Transverse colon (tissue), 4 donors: Measurements from ENCODE around the gene SHC4. TPM values are rescaled to one million over a fixed set of nuclear protein-coding genes. Genes with fewer than 3 reads are reported as not detected.
A peak's percentile ranks its signal among the peaks of the same experiment; 100 is the strongest.

Source experiments
- DNase-seq: peaks from one replicate; pipeline ENCODE4 v3.0.0-alpha.2; 2019
- H3K27ac ChIP-seq, 4 donors: fragments of 200-600 bp; sonication (generic); 2 replicates each; pipeline ENCODE4 v1.5.1; 2016 to 2018; ENCODE audit warnings: inconsistent platforms in 4 of 4
- H3K27me3 ChIP-seq: fragments of 200-600 bp; sonication (generic); 2 replicates; pipeline ENCODE4 v1.5.1; 2017; ENCODE audit warnings: inconsistent platforms
- H3K36me3 ChIP-seq, 4 donors: fragments of 200-600 bp; sonication (generic); 2 replicates each; pipeline ENCODE4 v1.5.1; 2017 to 2019; ENCODE audit warnings: inconsistent platforms in 4 of 4
- H3K4me1 ChIP-seq, 4 donors: fragments of 200-600 bp; sonication (generic); 2 replicates each; pipeline ENCODE4 v1.5.1; 2017 to 2020; ENCODE audit warnings: inconsistent platforms in 4 of 4
- H3K4me3 ChIP-seq, 4 donors: fragments of 200-600 bp; sonication (generic); 1 replicate in 1 of 4; 2 replicates in 3 of 4; pipeline versions ENCODE4 v1.5.1 to v1.6.1; 2017 to 2019; ENCODE audit warnings: inconsistent platforms in 4 of 4
- H3K9me3 ChIP-seq, 2 donors: fragments of 200-600 bp; sonication (generic); 2 replicates each; pipeline ENCODE4 v1.5.1; 2017 to 2019; ENCODE audit warnings: inconsistent platforms in 2 of 2
- CTCF ChIP-seq, 5 experiments: fragments of 200-600 bp in 3 of 5; fragments of 450-650 bp in 2 of 5; sonication (generic) in 3 of 5; IDR thresholded peaks; 1 replicate in 2 of 5; 2 replicates in 3 of 5; pipeline ENCODE4 v1.5.1; 2016 to 2017; ENCODE audit warnings: antibody characterized with exemption in 5 of 5, inconsistent platforms in 3 of 5, mild to moderate bottlenecking in 2 of 5, moderate library complexity in 1 of 5
- EP300 ChIP-seq: sonication (generic); formaldehyde crosslinking; IDR thresholded peaks from one replicate; pipeline ENCODE4 v1.6.1; 2017; ENCODE audit warnings: antibody characterized with exemption, low read depth
- POLR2A ChIP-seq: fragments of 450-650 bp; IDR thresholded peaks from one replicate; pipeline ENCODE4 v1.6.1; 2016; ENCODE audit warnings: antibody characterized with exemption, mild to moderate bottlenecking, moderate library complexity
- POLR2AphosphoS5 ChIP-seq, 3 donors: sonication (generic); formaldehyde crosslinking; IDR thresholded peaks; one replicate each; pipeline ENCODE4 v1.6.1; 2016; ENCODE audit warnings: antibody characterized with exemption in 3 of 3
- WGBS, 2 donors: methylation state at CpG; one replicate each; pipeline ENCODE4 v1.1.5; 2018; ENCODE audit warnings: low coverage in 1 of 2; 5-methylcytosine and 5-hydroxymethylcytosine counted together
- in situ Hi-C, 4 donors: fragments of 200-750 bp; cut with MboI; loops; one replicate each; pipeline versions ENCODE4 v1.15.0 to v1.15.1; 2017; ENCODE audit warnings: low sequenced_read_pairs in 3 of 4, low pct_ligation_motif_present in 1 of 4, low pct_unique_long_range_greater_than_20kb in 1 of 4
- intact Hi-C: fragments of 100-400 bp; cut with DNase I; formaldehyde crosslinking; loops from one replicate; pipeline ENCODE4 v1.15.1; 2023; ENCODE audit warnings: low total_unique reads
- total RNA-seq, 4 donors: library from RNA; depleted of rRNA; stranded (reverse); fragments of >200 nt; gene quantifications; one replicate each; pipeline ENCODE4 v1.1.0, GENCODE V29; 2016

The SHC4 gene
- total RNA-seq, 4 donors from 2014 or later = 0.48 to 0.96 TPM; not detected in 2

- intact Hi-C loops = loop anchor here (1.0 kb wide), 1 partner anchor 14 kb away; no protein-coding TSS in a partner anchor
- Histone ChIP-seq H3K36me3 (no peaks in the 10 kb centered on the region), H3K9me3 (no peaks in the 10 kb centered on the region), H3K4me1 (no peaks in the 10 kb centered on the region), H3K27ac (peak overlapping the region in 1 of 4 donors; percentile 60), H3K4me3 (no peak overlapping the region), H3K27me3 (no peaks in the 10 kb centered on the region)
- no peak for TF ChIP-seq CTCF (IDR thresholded peaks at IDR 0.05)
- no peak for TF ChIP-seq POLR2AphosphoS5 (IDR thresholded peaks at IDR 0.05)
- TF ChIP-seq EP300 = no peak
- TF ChIP-seq POLR2A = no peak
- 40 to 48% methylated on average over 1 to 4 of the region's 4 CpGs for WGBS, 2 donors
- no peak for DNase-seq
- in situ Hi-C loops = no loop called here
These were observed 65.7 kb downstream of the SHC4 start for GRCh38 chr15:48898032-48898431.

GRCh38 chr15:48896869-48897814, 66.6 kb downstream of the SHC4 start:
- Histone ChIP-seq H3K4me3 (no peak overlapping the region), H3K27ac (peak overlapping the region; percentile 29 to 60 (median 48)), H3K4me1 (no peaks in the 10 kb centered on the region), H3K9me3 (no peaks in the 10 kb centered on the region), H3K27me3 (no peaks in the 10 kb centered on the region), H3K36me3 (no peaks in the 10 kb centered on the region)
- DNase-seq = no peak
- intact Hi-C loops (no loop called here), in situ Hi-C loops (no loop called here)
- TF ChIP-seq EP300 = no peak
- TF ChIP-seq CTCF (IDR thresholded peaks at IDR 0.05) = no peak
- TF ChIP-seq POLR2AphosphoS5 (IDR thresholded peaks at IDR 0.05) = no peak
- TF ChIP-seq POLR2A = no peak
- 33 to 52% methylated on average over 5 to 13 of the region's 13 CpGs for WGBS, 2 donors

GRCh38 chr15:48893311-48893710, 70.4 kb downstream of the SHC4 start:
- H3K4me3 ChIP-seq = no peak overlapping the region
- no peaks in the 10 kb centered on the region for H3K27me3 ChIP-seq
- H3K4me1 ChIP-seq = no peaks in the 10 kb centered on the region
- no peaks in the 10 kb centered on the region for H3K36me3 ChIP-seq
- no peak for DNase-seq
- intact Hi-C loops (no loop called here), in situ Hi-C loops (no loop called here)
- 71 to 82% methylated on average over 3 of the region's 3 CpGs for WGBS, 2 donors
- TF ChIP-seq EP300 = no peak
- TF ChIP-seq CTCF (IDR thresholded peaks at IDR 0.05) = no peak
- no peak for TF ChIP-seq POLR2A
- TF ChIP-seq POLR2AphosphoS5 (IDR thresholded peaks at IDR 0.05) = no peak
- no peak overlapping the region for H3K27ac ChIP-seq
- H3K9me3 ChIP-seq = no peaks in the 10 kb centered on the region

GRCh38 chr15:48891232-48891765, 72.4 kb downstream of the SHC4 start:
- DNase-seq = no peak
- in situ Hi-C loops (no loop called here), intact Hi-C loops (no loop called here)
- WGBS, 2 donors = 83 to 84% methylated on average over 6 of the region's 6 CpGs
- Histone ChIP-seq H3K27ac (no peak overlapping the region), H3K4me1 (no peaks in the 10 kb centered on the region), H3K36me3 (no peaks in the 10 kb centered on the region), H3K27me3 (peaks cover 4% of the 10 kb centered on the region), H3K4me3 (no peak overlapping the region), H3K9me3 (no peaks in the 10 kb centered on the region)
- TF ChIP-seq CTCF (IDR thresholded peaks at IDR 0.05) = no peak
- no peak for TF ChIP-seq POLR2A
- TF ChIP-seq POLR2AphosphoS5 (IDR thresholded peaks at IDR 0.05) = no peak
- no peak for TF ChIP-seq EP300
